HG02798 (cell line): Measurements from ENCODE around the gene CACNA1I.

Source experiments
- ATAC-seq: cut with Tn5 transposase; IDR thresholded peaks from one replicate; pipeline ENCODE4 v1.9.1; 2021; ENCODE audit warnings: mild to moderate bottlenecking; ENCODE audit not compliant: unreplicated experiment, poor library complexity

The CACNA1I gene

GRCh38 chr22:39620924-39621690 lies 50.6 kb downstream of the CACNA1I start:
- ATAC-seq, result no peak

- no peak for ATAC-seq
Observed at GRCh38 chr22:39621826-39622225, 51.3 kb downstream of the CACNA1I start.

GRCh38 chr22:39622881-39623367 lies 52.4 kb downstream of the CACNA1I start:
- no peak for ATAC-seq

GRCh38 chr22:39623603-39624500 lies 53.3 kb downstream of the CACNA1I start:
- no peak for ATAC-seq

GRCh38 chr22:39624501-39624821 lies 53.9 kb downstream of the CACNA1I start:
- ATAC-seq, result no peak

- ATAC-seq, result no peak
Observed at GRCh38 chr22:39625569-39626537, 55.3 kb downstream of the CACNA1I start.

- no peak for ATAC-seq
Observed at GRCh38 chr22:39627208-39627607, 56.7 kb downstream of the CACNA1I start.

GRCh38 chr22:39627865-39628562 lies 57.5 kb downstream of the CACNA1I start:
- no peak for ATAC-seq

- ATAC-seq, result no peak
Observed at GRCh38 chr22:39628563-39629080, 58.1 kb downstream of the CACNA1I start.

GRCh38 chr22:39629851-39630250 lies 59.3 kb downstream of the CACNA1I start:
- no peak for ATAC-seq

GRCh38 chr22:39630721-39631120 lies 60.2 kb downstream of the CACNA1I start:
- ATAC-seq, result no peak

GRCh38 chr22:39631381-39632286 lies 61.1 kb downstream of the CACNA1I start:
- ATAC-seq, result no peak

GRCh38 chr22:39634530-39635405 lies 64.2 kb downstream of the CACNA1I start:
- ATAC-seq, result no peak

GRCh38 chr22:39635719-39636118 lies 65.2 kb downstream of the CACNA1I start:
- no peak for ATAC-seq

GRCh38 chr22:39638958-39639357 lies 68.4 kb downstream of the CACNA1I start:
- no peak for ATAC-seq

- ATAC-seq, result no peak
Observed at GRCh38 chr22:39641660-39642310, 71.2 kb downstream of the CACNA1I start.
